DND-41 (cell line): ENCODE results near the gene CRCP.

Source experiments
- CTCF ChIP-seq: IDR thresholded peaks from 2 replicates; pipeline ENCODE4 v1.5.1; 2012; ENCODE audit warnings: borderline replicate concordance, low read length, moderate library complexity, mild to moderate bottlenecking; ENCODE audit not compliant: poor library complexity, severe bottlenecking; ENCODE audit errors: extremely low read depth
- EZH2 ChIP-seq: IDR thresholded peaks from 3 replicates; pipeline ENCODE4 v1.6.1; 2012; ENCODE audit warnings: borderline replicate concordance, low read depth, mild to moderate bottlenecking, moderate library complexity, low read length, inconsistent platforms; ENCODE audit not compliant: severe bottlenecking

DNA sequence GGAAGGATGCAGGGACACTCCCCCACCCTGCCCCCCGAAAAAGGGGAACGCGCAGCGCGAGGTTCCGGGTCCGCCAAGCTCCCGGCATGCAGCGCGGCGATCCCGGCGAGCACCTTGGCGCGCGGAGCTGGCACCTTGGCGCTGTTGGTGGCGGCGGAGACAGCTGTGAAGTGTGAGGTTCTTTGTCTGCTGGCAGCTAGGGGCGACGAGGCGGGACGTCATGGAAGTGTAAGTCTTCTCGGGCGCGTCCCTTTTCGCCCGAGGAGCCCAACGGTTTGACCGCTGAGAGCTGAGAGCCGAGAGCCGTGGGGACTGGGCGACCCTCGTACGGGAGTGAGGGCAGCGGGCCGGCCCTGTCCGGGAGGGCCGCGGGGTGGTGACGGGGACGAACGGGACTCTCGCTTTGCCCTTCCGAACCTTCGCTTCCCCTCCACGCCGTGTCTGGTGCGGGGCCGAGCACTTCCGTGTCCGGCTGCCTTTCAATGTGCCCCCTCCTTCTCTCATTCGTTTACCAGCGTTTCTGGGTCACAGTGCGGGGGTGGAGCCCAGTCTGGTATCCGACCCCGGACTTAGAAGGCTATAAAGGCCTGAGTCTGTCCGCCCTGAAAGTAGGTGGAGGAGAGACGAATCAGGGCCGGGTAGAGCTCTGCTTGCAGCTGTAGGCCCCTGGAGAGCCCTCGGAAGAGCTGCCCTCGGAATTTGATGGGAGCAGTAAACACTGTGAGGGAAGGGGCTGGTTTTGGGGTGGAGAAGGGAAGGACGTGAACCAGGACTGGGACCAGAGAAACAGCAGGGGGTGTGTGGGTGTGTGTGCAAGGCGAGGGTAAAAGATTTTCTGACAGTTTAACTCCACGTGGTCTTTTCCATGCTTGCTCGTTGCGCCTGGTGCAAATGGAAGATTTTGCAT, at the start of gene CRCP:
- no peak for TF ChIP-seq EZH2
- peak; percentile 36 for TF ChIP-seq CTCF
